Measurements from ENCODE around the gene HSPG2.

DNA sequence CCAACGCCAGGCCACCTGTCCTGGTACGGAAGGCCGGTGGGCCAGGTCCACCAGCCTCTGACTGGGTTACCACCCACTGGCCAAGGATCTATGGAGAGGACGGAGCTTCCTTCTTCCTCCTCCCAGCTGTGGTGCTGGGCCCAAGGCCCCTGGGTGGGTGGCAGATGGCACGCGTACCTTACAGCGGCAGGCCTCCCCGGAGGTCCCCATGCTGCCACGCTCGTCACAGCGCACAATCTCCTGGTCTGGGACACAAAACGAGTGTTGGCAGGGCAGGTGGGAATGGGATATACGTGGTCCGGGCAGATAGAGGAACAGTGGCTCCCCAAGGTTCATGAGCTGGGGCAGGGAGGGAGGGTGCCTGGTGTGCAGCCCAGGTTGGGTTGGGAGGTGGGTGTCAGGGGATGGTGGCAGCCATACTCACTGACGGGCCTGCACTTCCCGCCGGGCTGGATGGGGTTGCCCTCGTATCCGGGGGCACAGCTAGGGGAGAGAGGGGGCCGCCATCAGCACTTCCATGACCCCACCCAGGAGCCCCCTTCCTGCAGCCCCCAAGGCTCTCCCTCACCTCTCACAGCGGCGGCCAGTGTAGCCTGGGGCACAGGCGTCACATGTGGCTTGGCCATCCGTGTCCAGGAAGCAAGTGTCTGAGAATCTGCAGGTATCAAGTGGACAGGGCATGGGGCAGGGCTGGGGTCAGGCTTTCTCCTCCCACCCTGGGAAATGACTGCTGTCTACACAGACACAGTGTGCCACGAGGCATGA is 58.9 kb downstream of the HSPG2 start:
- no peak for TF ChIP-seq SIN3A (IDR thresholded peaks at IDR 0.05; ENCODE audit: low read depth, low read length)
- TF ChIP-seq CTCF (IDR thresholded peaks at IDR 0.05 in 2 of 3, conservative IDR thresholded peaks at IDR 0.05 in 1 of 3; ENCODE audit: control insufficient read depth in 2 of 3, extremely low read depth in 1 of 3, insufficient read depth in 1 of 3, low read depth in 3 of 3, low read length in 3 of 3): no peak

Data from GM12878 (cell line).